ENCODE results near the gene MARCHF3. TPM values are rescaled to one million over a fixed set of nuclear protein-coding genes. Genes with fewer than 3 reads are reported as not detected.

MARCHF3 gene
- total and polyA plus RNA-seq, 8 donors: 2.8 to 7.5 (median 3.9) TPM

- ATAC-seq (peak in 2 of 4 donors; percentile 16 to 47), FAIRE-seq (no peak)
These were observed 65.3 kb downstream of the MARCHF3 start for GRCh38 chr5:126965061-126965475.

GRCh38 chr5:126963822-126964375 lies 66.5 kb downstream of the MARCHF3 start:
- Histone ChIP-seq H3K4me3 (no peak overlapping the region), H3K27ac (no peak overlapping the region), H3K27me3 (no peaks in the 10 kb centered on the region), H3K4me1 (no peaks in the 10 kb centered on the region), H3K9me3 (no peaks in the 10 kb centered on the region), H3K36me3 (no peaks in the 10 kb centered on the region)
- no peak for TF ChIP-seq CTCF (IDR thresholded peaks at IDR 0.05)
- no peak for ATAC-seq
- no peak for DNase-seq
- no peak for FAIRE-seq
- intact Hi-C loops (cut with DNase I): no loop called here
- 91 to 94% methylated on average over 2 of the region's 2 CpGs for WGBS, 2 donors

More at GRCh38 chr5:126965061-126965475, 65.3 kb downstream of the MARCHF3 start:
- 42 to 43% methylated on average over 2 of the region's 2 CpGs for WGBS, 2 donors
- Histone ChIP-seq H3K36me3 (no peaks in the 10 kb centered on the region), H3K9me3 (no peaks in the 10 kb centered on the region), H3K4me3 (no peak overlapping the region), H3K27ac (no peak overlapping the region), H3K27me3 (no peaks in the 10 kb centered on the region), H3K4me1 (no peaks in the 10 kb centered on the region)
- intact Hi-C loops (cut with DNase I): no loop called here
- DNase-seq: no peak
- no peak for TF ChIP-seq CTCF (IDR thresholded peaks at IDR 0.05)

- H3K36me3 ChIP-seq: no peaks in the 10 kb centered on the region
- no peak overlapping the region for H3K4me3 ChIP-seq
- H3K27ac ChIP-seq: no peak overlapping the region
- WGBS, 2 donors: 88 to 95% methylated on average over 2 of the region's 2 CpGs
- DNase-seq (no peak), ATAC-seq (no peak), FAIRE-seq (no peak)
- H3K9me3 ChIP-seq: no peaks in the 10 kb centered on the region
- H3K4me1 ChIP-seq: no peaks in the 10 kb centered on the region
- intact Hi-C loops (cut with DNase I): no loop called here
- TF ChIP-seq CTCF (IDR thresholded peaks at IDR 0.05): no peak
- no peaks in the 10 kb centered on the region for H3K27me3 ChIP-seq
These were observed 68.7 kb downstream of the MARCHF3 start for GRCh38 chr5:126961702-126962101.

- Histone ChIP-seq H3K27ac (no peak overlapping the region), H3K9me3 (no peaks in the 10 kb centered on the region), H3K36me3 (no peaks in the 10 kb centered on the region), H3K4me3 (no peak overlapping the region), H3K27me3 (no peaks in the 10 kb centered on the region), H3K4me1 (no peaks in the 10 kb centered on the region)
- 46 to 51% methylated on average over 1 of the region's 1 CpG for WGBS, 2 donors
- intact Hi-C loops (cut with DNase I): no loop called here
- TF ChIP-seq CTCF (IDR thresholded peaks at IDR 0.05): no peak
- ATAC-seq: no peak
- DNase-seq: no peak
- FAIRE-seq: no peak
These were observed 69.2 kb downstream of the MARCHF3 start for GRCh38 chr5:126961128-126961527.

GRCh38 chr5:126959188-126959587 lies 71.2 kb downstream of the MARCHF3 start:
- H3K4me3 ChIP-seq: no peak overlapping the region
- H3K27ac ChIP-seq: no peak overlapping the region
- no peak for ATAC-seq
- H3K4me1 ChIP-seq: no peaks in the 10 kb centered on the region
- TF ChIP-seq CTCF (IDR thresholded peaks at IDR 0.05): no peak
- FAIRE-seq: no peak
- DNase-seq: no peak
- intact Hi-C loops (cut with DNase I): no loop called here
- H3K36me3 ChIP-seq: no peaks in the 10 kb centered on the region
- H3K9me3 ChIP-seq: no peaks in the 10 kb centered on the region
- H3K27me3 ChIP-seq: no peaks in the 10 kb centered on the region

Measured in pancreas (tissue), 10 donors.